Kidney epithelial cell (primary cell): ENCODE data around the gene ALK. TPM values are rescaled to one million over a fixed set of nuclear protein-coding genes. Genes with fewer than 3 reads are reported as not detected.

Experiments
- DNase-seq: peaks from one replicate; pipeline ENCODE4 v3.0.0-alpha.2; 2010; ENCODE audit warnings: low read depth
- H3K27me3 ChIP-seq: 2 replicates; pipeline ENCODE4 v1.6.0; 2011; ENCODE audit warnings: low read length; ENCODE audit not compliant: control insufficient read depth, insufficient read depth
- H3K36me3 ChIP-seq: 2 replicates; pipeline ENCODE4 v1.5.1; 2011; ENCODE audit warnings: low read length; ENCODE audit not compliant: control insufficient read depth, insufficient read depth
- H3K4me3 ChIP-seq: 2 replicates; pipeline ENCODE4 v1.5.1; 2011; ENCODE audit warnings: low read depth, mild to moderate bottlenecking, control low read depth, low read length
- total RNA-seq: library from RNA; depleted of rRNA; stranded (reverse); fragments of >200 nt; gene quantifications from 2 replicates; pipeline ENCODE4 v1.2.3, GENCODE V29; 2015
- TF ChIP-seq, protein P1 (sequence below): IDR thresholded peaks from 2 replicates; pipeline ENCODE4 v1.5.1; 2011; ENCODE audit warnings: mild to moderate bottlenecking, moderate library complexity, low read length, control low read depth, inconsistent platforms; ENCODE audit not compliant: insufficient read depth, poor library complexity, severe bottlenecking

The ALK gene
- total RNA-seq, 1 donor from 2014 or later, result not detected

DNA sequence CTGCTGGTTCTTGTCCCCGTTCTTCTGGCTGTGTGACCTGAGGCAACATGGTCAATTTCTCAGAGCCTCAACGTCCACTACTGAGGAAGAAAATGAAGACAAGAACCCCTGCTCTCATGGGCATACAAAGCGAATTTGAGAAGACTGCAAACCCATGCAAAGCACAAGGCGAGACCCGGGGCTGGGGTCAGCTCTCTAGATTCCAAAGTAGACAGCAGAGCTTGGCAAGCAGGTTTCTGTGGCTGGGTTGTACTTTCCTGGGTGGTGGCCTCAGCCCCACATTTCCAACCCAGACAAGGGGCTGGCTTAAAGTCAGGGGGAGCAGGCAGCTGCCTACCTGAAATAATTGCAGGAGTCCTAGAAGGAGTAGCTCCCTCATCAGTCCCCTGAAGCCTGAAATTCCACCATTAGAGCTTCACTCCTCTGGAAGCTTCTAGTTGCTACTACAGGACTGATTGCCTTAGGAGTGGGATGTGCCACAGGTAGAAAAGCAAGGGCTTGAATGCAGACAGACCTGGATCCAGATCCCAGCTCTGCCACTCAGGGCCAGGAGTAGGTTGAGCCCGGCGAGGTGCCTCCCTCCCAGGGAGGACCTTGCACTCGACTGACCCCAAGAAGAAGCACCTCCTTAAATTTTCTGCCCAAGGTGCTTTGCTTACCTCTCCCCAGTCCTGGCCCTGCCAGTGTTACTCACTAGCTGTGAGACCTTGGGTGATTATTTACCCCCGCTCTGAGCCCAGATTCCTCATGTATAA is 678.6 kb downstream of the ALK start:
- H3K36me3 ChIP-seq, result no peaks in the 10 kb centered on the region
- no peak overlapping the region for H3K4me3 ChIP-seq
- DNase-seq, result no peak
- no peaks in the 10 kb centered on the region for H3K27me3 ChIP-seq
- TF ChIP-seq, protein P1, sequence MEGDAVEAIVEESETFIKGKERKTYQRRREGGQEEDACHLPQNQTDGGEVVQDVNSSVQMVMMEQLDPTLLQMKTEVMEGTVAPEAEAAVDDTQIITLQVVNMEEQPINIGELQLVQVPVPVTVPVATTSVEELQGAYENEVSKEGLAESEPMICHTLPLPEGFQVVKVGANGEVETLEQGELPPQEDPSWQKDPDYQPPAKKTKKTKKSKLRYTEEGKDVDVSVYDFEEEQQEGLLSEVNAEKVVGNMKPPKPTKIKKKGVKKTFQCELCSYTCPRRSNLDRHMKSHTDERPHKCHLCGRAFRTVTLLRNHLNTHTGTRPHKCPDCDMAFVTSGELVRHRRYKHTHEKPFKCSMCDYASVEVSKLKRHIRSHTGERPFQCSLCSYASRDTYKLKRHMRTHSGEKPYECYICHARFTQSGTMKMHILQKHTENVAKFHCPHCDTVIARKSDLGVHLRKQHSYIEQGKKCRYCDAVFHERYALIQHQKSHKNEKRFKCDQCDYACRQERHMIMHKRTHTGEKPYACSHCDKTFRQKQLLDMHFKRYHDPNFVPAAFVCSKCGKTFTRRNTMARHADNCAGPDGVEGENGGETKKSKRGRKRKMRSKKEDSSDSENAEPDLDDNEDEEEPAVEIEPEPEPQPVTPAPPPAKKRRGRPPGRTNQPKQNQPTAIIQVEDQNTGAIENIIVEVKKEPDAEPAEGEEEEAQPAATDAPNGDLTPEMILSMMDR, result no peak

DNA sequence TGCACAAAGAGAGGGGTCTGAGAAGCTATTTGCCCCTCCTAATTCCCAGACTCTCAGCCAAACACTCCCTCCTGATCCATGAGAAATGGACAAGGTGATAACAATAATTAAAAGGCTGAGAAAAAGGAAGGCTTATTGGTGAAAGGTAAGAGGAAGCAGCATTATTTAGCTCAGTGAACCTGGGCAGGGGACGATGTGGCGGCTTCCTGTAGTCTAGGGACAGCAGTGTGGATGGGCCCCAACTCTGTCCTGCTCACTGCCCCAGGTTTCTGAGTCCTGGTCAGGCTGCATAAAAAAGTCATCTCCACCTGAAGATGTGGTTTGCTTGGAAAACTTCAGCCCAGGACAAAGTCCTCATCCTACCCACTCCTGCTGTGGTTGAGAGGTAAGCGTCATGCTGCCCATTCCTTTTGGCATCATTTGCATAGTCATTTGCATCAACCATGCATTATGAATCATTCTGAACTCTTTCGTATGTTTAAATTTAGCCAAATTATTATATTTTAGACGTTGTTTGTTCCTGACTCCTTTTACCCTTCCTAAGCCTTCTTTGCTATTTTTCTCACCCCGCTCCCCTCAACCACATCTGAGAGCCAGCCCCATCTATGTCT is 679.3 kb downstream of the ALK start:
- no peak overlapping the region for H3K4me3 ChIP-seq
- no peaks in the 10 kb centered on the region for H3K36me3 ChIP-seq
- TF ChIP-seq, protein P1, result no peak
- no peak for DNase-seq
- no peaks in the 10 kb centered on the region for H3K27me3 ChIP-seq

DNA sequence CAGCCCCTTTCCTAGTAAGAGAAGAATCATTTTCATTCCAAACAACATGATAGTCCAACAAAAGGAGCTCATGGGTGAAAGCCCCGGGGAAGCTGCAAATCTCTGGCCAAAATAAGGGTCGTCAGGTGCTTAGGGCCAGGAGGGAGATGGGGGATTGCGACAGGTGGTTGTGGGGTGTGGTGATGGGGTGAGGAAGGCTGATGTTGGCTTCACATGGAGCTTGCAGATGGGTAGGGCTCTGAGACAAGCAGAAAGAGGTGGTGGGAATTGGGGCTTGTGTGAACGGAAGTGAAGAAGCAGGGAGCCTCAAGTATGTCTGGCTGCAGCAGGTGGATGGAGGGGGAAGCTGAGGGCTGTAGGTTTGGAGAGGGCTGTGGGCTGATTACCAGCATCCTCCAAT is 680.0 kb downstream of the ALK start:
- no peak for DNase-seq
- no peak overlapping the region for H3K4me3 ChIP-seq
- TF ChIP-seq, protein P1, result no peak
- H3K36me3 ChIP-seq, result no peaks in the 10 kb centered on the region
- H3K27me3 ChIP-seq, result no peaks in the 10 kb centered on the region

DNA sequence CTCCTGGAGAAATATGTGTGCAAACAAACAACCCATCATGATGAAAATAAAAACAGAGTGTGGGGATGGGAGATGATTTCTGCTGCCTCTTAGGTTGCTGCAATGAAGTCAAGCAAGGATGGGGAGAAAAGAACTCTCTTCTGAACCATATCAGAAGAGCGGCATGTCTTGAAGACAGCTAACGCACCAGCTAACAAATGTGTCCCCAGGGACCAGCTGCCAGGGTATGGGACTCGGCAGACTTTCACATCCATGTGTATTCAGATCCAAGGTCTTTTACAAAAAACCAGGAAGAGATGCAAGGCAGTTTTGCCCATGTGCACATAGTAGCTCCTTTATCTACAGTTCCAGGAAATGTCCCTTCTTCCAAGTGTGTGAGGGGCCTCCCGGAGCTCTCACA is 680.8 kb downstream of the ALK start:
- DNase-seq, result no peak
- TF ChIP-seq, protein P1, result no peak
- no peaks in the 10 kb centered on the region for H3K36me3 ChIP-seq
- no peak overlapping the region for H3K4me3 ChIP-seq
- H3K27me3 ChIP-seq, result no peaks in the 10 kb centered on the region

DNA sequence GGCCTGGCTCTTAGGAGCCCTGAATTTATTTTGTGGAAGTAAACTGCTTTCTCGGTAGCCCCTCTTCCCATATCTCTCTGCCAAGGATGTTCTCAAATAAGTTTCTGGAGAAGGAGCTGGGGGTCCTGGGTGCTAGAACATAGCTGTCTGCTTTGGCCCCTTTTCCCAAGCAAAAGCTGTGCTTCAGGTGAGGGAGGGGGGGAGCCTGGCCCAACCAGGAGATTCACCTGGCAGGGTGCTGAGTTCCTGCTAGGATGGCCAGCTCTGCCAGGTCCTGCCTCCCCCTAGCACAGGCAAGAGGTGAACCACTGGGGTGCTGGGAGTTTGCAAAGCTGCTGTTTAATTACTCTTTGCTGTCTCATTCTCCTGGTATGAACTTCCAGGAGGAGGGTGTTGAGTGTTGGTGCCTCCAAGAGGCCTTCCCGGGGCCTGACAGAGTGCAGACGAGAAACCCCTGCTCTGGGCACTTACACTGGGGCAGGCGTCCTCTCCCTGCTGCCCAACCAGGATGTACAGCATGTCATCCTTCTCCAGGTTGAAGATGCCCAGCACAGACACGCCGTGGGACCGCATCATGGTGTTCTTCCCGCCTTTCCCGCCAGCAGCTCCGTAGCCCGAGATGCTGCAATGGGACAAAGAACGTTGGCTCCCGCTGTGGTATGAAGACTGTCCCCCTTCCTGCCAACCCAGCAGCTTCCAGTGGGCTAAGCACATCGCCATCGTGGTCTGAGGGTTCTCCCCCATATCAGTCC is 682.0 kb downstream of the ALK start:
- H3K27me3 ChIP-seq, result peaks cover 2% of the 10 kb centered on the region
- H3K36me3 ChIP-seq, result no peaks in the 10 kb centered on the region
- DNase-seq, result no peak
- TF ChIP-seq, protein P1, result no peak
- no peak overlapping the region for H3K4me3 ChIP-seq
